ENCODE measurements around the gene WASF2.

GRCh38 chr1:27527223-27527889 is 37.4 kb upstream of the WASF2 start:
- TF ChIP-seq CTCF (IDR thresholded peaks at IDR 0.05; ENCODE audit: borderline replicate concordance, extremely low read depth, low read length, poor library complexity, severe bottlenecking) (no peak), EZH2 (IDR thresholded peaks at IDR 0.05; ENCODE audit: borderline replicate concordance, low read depth, low read length, severe bottlenecking) (no peak)

All from DND-41 (cell line).